HG02642 (cell line): ENCODE results near the gene DMAP1.

ENCODE experiments used
- ATAC-seq: cut with Tn5 transposase; IDR thresholded peaks from one replicate; pipeline ENCODE4 v1.9.1; 2021; ENCODE audit warnings: mild to moderate bottlenecking; ENCODE audit not compliant: unreplicated experiment, poor library complexity

The DMAP1 gene

DNA sequence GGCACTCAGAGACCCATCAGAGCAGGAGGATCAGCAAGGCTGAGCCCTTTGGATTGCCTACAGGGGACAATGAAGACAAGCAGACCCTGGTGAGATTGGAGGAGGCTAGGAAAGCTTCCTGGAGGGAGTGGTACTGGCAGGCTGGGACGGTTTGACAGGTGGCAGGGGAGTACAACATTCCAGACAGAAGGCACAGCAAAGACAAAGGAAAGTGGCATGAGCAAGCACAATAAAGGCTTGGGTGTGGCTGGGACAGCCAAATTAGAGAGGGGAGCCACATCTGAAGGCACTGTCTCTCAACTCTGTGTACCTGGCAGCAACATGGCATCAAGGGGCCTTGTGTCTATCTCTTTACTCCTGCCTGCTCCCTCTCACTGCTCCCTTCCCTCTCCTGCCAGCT, 38.2 kb downstream of the DMAP1 start:
- ATAC-seq = no peak

DNA sequence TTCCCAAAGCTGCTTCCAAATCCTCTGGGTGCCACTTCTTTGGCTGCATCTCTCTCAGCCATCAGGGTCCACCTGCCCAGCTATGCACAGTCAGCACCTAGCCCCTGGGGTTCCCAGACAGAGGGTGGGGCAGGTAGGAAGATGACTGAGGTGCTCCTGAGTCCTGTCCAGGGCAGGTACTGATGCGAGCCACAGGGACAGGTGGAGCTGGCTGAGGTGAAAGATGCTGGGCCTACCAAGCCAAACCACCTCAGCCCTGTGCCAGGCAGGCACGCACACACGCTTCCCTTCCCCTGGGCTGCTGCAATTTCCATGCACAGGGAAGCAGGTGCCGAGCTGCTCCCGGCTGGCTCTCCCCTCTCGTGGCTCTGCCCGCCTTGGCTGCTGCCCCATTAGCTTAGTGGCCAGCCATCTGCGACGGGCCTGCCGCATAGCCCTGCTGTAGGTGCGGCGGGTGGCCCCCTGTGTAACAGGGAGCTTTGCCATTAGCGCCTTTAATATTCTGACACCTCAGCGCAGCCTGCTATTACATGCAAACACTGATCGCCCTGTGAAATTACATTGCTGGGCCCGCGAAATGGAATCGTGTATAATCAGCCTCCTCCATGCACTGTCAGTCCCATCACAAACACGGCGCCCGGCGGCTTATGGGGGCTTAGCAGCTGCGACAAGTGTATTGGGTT, 38.9 kb downstream of the DMAP1 start:
- ATAC-seq = no peak

DNA sequence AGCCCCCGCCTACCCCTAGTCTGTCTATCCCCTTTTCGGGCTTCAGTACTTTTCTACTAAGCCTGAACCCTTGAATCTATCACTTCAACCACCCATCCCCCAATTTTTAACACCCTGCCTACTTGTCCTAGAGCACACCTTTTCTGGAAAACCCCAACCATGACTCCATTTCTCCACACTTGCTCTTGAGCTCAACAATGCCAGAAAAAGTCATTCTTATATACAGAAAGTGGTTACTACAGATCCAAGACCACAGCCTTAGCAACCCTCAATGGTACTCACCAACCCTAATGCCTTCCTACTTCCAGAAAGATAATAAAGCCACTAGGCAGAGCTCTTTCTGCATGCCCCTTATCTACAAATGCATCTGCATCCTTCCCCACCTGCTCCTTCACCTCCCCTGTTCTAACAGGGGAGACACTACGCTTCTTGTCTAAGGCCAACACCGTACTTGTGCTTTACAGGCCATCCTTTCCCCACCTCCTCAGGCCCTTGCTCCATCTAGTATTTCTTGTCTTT, 41.2 kb downstream of the DMAP1 start:
- ATAC-seq = no peak

DNA sequence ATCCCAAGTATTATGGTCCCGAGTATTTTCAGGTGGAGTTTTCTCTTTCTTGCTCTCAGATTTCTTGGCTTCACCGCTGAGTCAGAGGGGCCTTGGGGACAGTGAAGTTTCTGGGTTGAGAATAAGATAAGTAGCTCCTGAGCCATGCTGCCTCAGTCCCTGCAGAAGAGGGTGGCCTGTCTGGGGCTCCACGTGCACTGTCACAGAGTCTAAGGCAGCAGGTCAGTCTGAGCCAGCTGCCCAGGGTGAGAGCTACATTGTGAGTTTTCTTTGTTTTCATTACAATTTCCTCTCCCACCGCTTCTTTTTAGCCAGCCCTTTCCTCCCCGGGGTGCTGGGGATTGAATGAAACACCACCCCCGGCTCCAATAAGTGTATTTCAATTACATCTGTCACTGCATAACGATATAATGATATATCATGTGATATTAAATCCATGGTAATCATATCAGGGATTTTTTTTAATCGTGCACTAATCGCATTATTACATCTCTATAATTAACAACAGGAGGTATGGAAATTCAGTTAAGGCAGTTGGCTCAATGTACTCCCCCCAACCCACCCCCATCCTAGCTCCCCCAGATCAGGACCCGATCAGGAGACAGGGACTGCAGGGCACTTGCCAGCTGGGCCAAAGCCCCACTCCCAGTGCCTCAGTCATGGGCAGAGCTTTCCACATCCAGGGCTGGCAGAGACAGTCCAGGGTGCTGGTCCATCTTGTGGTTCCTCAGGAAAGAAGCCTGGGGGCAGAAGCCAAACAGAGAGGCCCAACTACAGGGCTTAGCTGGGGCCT, 43.7 kb downstream of the DMAP1 start:
- ATAC-seq = no peak

DNA sequence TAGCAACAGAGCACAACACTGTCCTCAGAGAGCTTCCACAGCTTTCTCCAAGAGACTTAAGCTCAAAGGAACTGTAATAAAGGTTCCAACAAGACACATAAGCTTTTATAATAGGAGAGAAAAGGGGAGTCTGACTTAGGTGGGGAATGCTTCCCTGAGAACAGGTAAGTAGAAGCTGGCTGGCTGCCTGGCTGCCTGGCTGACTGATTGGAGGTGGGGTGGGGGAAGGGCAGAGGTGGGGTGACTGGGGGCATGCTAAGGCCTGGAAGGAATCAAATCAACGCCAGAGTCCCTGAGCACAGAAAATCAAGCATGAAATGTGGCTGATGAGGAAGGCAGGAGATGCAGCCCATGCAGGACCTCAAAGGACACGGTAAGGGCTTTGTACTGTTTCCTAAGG, 45.8 kb downstream of the DMAP1 start:
- no peak for ATAC-seq

DNA sequence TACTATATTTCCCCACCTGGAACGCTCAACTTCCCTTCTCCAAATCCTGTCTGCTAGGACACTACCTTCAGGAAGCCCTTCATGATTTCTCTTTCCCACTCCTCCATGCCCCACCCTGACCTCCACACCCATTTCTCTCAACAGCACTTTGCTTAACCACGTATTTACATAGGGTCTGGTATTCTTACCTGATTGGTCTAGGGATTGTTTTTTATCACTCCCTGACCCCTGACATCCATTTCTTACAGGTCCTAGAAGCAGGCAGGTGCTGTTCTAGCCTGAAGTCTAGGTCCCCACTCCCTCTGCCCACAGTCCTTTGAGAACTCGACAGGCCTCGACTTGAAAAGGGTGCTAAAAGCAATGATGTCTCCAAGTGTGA, 47.5 kb downstream of the DMAP1 start:
- ATAC-seq = no peak

DNA sequence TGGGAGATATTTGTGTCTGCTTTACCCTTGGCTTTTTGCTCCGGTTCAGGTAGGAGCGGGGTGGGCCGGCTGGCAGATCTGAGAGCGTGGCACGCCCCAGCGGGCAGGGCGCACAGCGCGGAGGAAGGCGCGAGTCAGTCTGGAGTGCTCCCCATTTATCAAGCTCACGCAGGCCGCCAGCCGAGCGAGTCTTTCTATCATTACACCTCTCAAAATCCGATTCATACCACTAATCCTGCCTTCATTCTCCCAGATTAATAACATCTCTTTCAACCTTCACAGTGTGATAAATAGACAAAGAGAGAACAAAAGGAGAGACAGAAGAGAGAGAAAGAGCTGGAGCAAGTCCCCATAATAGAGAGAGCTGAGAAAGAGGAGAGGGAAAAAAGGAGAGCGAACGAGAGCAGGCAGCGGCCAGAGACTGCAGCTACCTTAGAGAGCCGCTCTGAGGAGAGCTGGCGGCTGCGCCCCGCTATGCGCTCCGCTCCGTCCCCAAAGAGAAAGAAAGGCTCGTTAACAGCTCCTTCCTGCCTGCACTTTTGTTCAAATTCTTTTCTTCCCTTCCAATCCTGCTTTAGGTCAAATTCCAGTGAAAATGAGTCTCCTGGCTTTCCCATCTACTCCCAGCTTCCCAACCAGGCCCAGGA, 48.0 kb downstream of the DMAP1 start:
- ATAC-seq = no peak

DNA sequence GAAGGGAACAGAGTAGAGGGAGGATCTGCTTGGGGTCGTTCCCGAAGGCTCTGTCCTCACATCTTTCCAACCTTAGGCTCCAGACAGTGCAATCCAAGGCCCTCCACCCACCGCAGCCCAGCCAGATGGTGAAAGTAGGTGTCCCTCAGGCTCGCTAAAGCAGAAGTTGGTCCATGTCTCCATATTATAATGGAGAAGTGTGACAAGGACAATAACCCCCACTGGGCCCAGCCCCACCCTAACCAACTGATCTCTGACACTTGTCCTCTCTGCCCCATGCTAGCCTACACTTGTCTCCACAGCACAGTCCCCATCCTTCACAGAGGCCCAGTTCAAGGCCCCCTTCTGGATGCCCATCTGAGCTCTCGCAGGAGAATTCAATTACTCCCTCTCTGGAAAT, 48.7 kb downstream of the DMAP1 start:
- ATAC-seq = no peak

DNA sequence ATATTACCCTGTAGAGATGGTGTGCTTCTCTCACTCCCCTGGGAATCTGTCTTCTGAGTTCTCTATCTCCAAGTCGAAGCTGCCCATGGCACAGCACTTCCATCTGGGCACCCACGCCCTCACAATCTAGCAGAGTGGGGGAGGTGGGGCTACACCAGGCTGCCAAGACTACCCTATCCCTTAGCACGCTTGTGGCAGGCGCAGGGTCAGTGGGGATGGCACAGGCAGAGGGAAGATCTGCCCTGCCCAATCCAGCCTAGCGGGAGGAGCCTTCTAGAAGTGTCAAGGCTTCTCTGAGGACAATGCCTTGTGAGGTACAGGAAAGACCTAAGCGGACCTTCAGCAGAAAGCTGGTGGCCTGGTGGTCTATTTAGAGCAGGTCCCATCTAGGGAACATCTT, 49.1 kb downstream of the DMAP1 start:
- ATAC-seq = no peak

DNA sequence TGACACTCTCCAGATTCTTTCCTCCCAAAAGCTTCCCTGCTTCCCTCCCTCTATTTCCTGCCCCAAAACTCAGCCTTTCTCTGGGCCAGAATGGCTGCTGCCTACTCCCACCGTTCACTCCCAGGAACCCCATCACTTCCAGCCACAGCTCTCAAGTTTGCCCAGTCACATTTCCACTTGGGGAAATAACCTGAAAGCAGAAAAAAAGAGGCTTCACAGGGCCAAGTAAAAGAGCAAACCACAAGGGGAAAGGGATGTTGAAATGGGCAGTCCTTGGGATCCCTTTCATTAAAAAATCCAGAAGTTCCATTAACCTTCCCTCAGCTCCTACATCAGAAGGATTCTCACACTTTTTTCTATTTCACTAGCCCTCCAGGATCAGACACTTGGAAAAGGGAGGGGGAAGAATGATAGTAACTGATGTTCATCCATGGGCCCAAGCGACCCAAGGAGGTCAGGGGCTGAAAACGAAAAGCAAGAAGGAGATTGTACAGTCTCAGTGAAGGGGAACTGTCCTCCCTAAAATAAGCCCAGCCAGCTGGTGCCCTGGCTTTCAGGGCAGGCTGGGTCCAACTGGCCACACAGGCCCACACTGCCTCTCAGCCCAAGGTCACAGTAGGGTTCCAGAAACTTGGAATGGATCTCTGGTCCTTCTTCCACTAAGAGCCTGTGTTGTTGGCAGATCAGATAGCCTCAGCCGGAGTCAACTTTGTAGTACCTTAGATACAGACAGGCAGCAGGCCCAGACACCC, 49.7 kb downstream of the DMAP1 start:
- no peak for ATAC-seq

DNA sequence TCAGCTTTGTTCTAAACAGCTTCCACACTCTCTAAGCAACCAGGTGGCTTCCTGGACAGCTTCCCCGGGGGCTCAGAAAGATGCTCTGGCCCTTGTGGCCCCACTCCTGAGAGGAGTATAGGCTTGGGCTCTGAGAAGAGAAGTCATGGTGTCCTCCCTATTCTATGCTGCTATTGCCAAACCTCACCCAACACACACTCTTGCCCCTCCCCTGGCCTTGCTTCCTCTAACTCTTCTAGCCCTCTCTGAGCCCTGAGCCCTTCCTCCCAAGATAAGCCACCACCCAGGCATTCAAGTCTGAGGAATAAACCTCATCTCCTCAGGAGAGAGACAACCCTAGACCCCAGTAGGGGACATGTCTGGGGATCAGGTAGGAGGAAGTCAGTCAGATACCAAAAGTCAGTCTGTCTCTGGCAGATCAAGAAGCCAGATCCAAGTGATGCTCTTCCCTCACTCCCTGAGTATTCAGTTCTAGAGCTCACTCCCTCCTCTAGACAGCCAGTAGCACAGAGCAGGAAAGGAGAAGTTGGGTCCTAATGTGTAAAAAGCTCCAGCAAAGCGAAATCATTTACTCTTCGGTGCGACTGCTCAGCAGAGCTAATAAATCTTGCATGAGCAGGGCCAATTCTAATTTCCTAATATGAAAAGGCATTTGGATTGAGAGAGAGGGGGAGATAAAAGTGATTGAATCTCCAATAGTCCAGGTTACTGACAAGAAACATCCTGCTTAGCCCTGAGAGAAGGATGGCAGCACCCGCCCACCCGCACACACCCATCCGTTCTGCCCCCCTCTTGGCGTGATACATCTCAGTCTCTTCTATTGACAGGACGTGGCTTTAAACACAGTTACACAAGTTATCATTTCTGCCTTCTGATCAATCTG, 50.5 kb downstream of the DMAP1 start:
- ATAC-seq = no peak

DNA sequence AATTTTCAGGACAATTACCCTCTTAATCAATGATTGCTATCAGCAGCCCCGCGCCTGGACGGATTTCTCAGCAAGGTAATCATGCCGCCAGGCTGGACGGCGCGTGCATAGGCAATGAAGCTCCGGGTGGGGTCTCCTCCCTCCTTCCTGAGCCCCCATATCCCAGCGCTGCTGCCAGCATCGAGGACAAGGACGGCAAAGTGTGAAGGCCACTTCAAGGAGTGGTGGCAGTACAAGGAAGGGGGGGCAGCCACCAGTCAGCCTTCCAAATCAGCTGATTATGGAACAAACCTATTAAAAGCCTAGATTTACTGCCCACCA, 51.1 kb downstream of the DMAP1 start:
- ATAC-seq = no peak

DNA sequence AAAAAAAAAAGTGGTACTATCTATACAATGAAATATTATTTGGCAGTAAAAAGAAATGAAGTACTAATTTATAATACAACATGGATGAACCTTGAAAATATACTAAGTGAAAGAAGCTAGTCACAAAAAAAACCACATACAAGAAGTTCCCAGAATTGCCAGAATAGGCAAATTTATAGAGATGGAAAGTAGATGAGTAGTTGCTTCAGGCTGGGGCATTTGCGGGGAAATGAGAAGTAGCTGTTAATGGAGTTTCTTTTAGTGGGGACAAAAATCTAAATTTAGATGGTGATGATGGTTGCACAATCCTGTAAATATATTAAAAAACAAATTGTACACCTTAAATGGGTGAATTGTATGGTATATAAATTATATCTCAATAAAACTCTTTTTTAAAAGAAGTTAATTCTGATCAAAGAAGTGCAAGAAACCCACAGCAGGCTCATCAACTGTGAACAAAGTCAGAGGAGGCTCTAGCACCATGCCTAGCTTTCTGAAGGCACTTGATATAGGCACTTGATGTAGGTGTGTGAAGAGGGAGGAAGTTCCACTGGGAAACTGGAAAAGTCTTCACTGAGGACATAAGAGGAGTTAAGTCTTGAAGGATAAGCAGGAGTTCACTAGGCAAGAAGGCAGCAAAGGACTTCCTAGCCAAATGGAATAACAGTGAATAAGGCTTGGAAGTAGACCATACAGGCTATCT, 52.5 kb downstream of the DMAP1 start:
- ATAC-seq = no peak

DNA sequence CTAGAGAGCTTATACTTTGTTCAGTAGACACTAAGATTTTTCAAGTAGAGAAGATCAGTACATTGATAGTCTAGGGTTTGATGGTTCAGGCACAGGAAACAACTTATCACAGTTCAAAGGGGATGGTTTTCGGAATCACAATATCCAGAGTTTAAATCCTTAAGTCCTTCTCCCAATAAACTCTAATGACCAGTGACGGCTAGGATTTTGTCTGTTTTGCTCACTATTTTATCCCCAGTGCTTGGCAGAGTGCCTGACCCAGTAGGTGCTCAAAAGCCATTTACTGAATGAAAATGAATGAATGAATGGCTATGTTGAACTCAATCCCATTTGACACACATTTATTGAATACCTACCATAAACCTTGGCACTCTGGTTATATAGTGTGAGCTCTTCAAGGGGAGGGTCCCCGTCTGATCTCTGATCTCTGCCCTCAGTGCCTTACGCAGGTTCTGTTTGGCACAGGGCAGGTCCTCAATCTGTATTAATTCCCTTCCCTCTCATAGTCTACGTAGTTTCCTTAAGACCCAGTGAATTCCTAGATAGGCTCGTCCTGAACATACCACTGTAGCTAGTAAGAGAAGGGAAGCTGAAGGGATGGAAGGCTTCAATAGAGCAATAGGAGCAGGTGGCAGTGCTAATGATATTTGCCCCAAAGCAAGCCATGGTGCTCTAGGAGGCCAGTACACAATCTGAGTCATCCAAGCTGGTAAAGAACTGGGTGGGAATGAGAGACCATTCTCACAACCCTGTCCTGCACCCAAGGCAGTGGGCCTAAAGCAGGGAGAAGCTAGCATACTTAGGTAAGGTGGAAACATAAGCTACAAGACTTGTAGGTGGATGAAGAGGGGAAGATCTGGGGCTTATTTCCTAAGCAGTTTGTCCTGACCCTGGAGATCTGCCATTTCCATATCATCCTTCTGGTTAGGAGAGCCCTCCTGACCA, 53.4 kb downstream of the DMAP1 start:
- ATAC-seq = no peak

DNA sequence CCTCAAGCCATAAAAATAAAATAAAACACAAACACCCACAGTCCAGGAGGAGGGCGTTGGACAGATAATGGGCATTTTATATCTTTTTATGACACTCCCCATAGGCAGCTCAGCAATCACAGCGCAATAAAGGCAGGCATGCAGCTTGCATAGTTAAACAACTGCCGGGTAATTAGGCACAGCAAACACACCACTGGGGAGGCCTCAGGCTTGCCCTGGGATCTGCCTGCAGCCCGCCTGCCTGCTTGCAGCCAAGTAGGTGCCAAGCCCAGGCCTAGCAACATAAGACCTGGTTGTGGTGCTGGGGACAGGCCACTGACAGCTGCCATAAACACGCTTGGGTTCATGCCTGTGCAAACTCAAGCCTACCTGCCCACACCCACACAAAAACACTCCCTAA, 54.2 kb downstream of the DMAP1 start:
- no peak for ATAC-seq

DNA sequence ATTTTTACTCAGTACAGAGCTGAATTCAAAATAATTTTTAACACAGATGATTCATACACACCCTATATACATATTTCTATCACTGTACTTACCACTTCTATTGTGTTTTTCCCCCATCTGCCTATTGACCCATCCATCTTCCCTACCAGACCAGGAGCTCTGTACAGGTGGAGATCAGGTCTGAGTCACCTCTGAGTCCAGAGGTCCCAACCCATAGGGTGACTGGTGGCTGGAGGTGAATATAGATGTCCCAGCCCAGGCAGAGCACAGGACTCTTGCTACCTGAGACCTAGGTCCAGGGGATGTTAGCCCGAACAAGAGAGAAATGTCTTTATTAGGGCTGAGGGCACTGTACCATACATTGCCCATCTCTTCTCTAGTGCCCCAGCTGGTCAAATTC, 54.8 kb downstream of the DMAP1 start:
- no peak for ATAC-seq
